ENCODE measurements around the gene CCDC157.

CCDC157 gene

DNA sequence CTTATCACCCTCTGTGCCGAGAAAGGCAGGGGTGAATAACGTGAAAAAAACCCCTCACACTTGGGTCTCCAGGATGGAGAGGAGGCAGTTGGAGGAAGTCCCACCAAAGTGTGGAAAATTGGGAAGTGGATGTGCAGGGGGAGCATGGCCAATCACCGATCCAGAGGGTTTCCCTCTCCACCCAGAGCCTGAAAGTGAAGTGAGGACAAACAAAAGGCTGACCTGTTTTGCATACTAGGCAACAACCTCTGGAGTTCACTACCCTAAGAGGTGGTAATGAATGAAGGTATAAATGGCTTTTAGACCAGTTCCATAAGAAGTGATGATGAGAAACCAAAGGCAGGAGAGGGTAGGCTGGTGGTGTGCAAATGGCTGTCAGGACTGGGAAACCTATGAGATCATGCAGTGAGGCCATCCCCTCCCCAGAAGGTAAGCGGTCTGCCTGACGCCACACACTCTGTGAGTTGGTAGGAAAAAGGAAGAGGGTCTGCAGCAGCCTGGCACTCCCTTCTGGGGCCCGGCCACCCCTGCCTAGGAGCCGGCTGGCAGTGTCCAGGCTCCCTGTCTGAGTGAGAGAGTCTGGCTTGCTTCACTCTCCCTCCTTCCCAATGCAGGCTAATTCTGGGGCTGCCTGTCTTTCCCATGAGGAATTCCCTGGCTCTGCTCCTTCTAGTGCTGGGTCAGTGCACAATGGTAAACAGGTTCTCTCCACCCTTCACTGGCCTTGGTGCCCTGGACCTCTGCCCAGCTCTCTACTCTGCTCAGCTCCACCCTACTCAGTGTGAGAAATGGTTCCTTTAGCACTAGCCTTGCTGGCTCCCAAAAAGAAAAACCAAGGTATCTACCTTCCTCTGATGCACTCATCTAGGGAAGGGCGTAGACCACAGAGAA is 45.7 kb upstream of the CCDC157 start:
- ChIA-PET CTCF (interaction anchor here (0.7 to 4.7 kb wide), 7 partner anchors 10 to 203 kb away, joined by 3 to 25 read pairs (median 4); partner anchors contain the start of gene CASTOR1), POLR2A (interaction anchor here (0.6 to 1.9 kb wide), 6 partner anchors 8 to 74 kb away, joined by 3 to 7 read pairs (median 4); partner anchors contain the start of gene TBC1D10A)
- no peak for TF ChIP-seq CTCF (IDR thresholded peaks at IDR 0.05; ENCODE audit: insufficient read depth, low read length, missing control alignments)
- no peak overlapping the region for H3K4me3 ChIP-seq (ENCODE audit: low read depth, low read length)
- DNase-seq (ENCODE audit: low read depth, low spot score) = no peak

- DNase-seq (ENCODE audit: low read depth, low spot score) = no peak
- ChIA-PET CTCF (interaction anchor here (1.2 to 4.7 kb wide), 7 partner anchors 9 to 204 kb away, joined by 3 to 25 read pairs (median 4); partner anchors contain the start of gene CASTOR1), POLR2A (interaction anchor here (0.6 to 1.9 kb wide), 6 partner anchors 9 to 73 kb away, joined by 3 to 8 read pairs (median 4); partner anchors contain the start of genes CCDC157, SF3A1 and TBC1D10A)
- TF ChIP-seq CTCF (IDR thresholded peaks at IDR 0.05; ENCODE audit: insufficient read depth, low read length, missing control alignments) = no peak
- no peak overlapping the region for H3K4me3 ChIP-seq (ENCODE audit: low read depth, low read length)
These were observed 44.8 kb upstream of the CCDC157 start for GRCh38 chr22:30312053-30312452.

DNA sequence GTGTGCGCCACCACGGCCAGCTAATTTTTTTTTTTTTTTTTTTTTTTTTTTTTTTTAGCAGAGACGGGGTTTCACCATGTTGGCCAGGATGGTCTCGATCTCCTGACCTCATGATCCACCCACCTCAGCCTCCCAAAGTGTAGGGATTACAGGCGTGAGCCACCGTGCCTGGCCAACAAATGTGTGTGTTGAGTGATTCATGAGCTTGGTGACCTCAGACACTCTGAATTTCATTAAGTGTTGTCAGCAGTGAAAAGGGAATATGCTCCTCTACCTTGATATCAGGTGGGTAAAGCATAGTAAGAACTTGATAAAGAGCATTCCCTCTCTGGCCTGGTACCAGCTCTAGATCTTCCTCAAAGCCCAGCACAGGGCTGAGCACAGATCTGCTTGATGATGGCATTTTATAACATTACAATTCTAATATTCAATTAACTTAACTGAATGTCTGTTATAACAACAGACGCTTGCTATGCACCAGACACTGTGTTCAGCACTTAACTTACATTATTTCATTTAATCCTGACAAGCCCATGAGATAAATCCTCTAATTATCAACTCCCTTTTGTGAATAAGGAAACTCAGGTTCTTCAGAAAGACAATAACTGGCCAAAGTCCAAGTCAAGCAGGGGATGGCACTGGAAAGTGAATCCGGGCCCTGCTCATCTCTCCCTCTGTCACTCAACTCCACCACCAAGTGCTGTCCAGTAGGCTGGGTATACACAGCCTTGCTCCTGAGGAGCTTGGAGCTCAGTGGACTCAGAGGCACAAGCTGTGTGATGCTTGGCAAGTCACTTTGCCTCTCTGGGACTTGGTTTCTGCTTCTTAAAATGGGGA is 43.1 kb upstream of the CCDC157 start:
- no peak for TF ChIP-seq CTCF (IDR thresholded peaks at IDR 0.05; ENCODE audit: insufficient read depth, low read length, missing control alignments)
- DNase-seq (ENCODE audit: low read depth, low spot score) = no peak
- no peak overlapping the region for H3K4me3 ChIP-seq (ENCODE audit: low read depth, low read length)
- ChIA-PET POLR2A (interaction anchor here (1.7 kb wide), 1 partner anchor 43 kb away, joined by 8 read pairs; the partner anchor contains the start of genes CCDC157 and SF3A1), CTCF (interaction anchor here (0.6 to 4.7 kb wide), 6 partner anchors 7 to 224 kb away, joined by 3 to 25 read pairs (median 4); partner anchors contain the start of gene CASTOR1)

DNA sequence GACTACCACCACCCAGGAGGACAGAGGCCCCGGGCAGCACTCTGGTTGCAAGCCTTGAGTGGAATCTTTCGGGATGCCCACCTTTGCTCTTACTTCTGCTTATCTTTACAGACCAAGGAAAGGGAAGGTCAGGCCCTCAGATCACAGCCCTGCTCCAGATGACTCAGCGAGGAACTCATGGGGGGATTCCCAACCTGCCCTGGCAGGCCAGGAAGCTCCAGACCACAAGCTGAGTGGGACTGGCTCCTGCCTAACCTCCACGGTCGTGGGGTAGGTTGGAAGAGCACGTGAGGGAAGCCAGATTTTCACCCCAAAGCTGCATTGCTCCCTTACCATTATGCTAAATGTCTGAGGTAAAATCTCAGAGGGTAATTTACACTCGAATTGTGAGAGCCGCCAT is 41.9 kb upstream of the CCDC157 start:
- no peak overlapping the region for H3K4me3 ChIP-seq (ENCODE audit: low read depth, low read length)
- ChIA-PET POLR2A (no interaction called here), CTCF (interaction anchor here (0.5 to 4.7 kb wide), 2 partner anchors 26 to 45 kb away, joined by 3 to 25 read pairs; partner anchors contain the start of gene CASTOR1)
- no peak for TF ChIP-seq CTCF (IDR thresholded peaks at IDR 0.05; ENCODE audit: insufficient read depth, low read length, missing control alignments)
- no peak for DNase-seq (ENCODE audit: low read depth, low spot score)

DNA sequence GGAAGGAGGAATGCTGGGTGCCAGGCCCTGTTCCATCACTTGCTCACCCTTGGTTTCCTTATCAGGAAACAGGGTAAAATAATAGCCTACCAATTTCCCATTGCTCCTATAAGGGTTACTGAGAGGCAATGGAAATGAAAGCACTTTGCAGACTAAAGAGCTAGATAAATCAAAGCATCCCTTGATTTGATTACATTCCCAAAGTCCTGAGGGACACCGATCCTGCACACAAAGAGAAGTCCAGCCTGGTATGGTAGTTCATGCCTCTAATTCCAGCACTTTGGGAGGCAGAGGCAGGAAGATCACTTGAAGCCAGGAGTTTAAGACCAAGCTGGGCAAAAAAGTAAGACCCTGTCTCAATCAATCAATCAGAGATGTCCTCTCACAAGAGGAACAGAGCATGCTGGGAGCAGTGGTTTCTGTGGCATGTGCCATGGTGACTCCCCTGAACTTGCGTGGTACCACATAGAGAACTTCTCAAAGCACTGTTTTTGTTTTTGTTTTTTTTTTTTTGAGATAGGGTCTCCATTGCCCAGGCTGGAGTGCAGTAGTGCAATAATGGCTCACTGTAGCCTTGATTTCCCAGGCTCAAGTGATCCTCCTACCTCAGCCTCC is 40.7 kb upstream of the CCDC157 start:
- TF ChIP-seq CTCF (IDR thresholded peaks at IDR 0.05; ENCODE audit: insufficient read depth, low read length, missing control alignments) = no peak
- ChIA-PET CTCF (interaction anchor here (1.1 kb wide), 1 partner anchor 208 kb away, joined by 4 read pairs; no protein-coding TSS in a partner anchor), POLR2A (no interaction called here)
- H3K4me3 ChIP-seq (ENCODE audit: low read depth, low read length) = no peak overlapping the region
- no peak for DNase-seq (ENCODE audit: low read depth, low spot score)
